Esophagus muscularis mucosa (tissue), 4 donors: ENCODE measurements around the gene ZNF598. TPM values are rescaled to one million over a fixed set of nuclear protein-coding genes. Genes with fewer than 3 reads are reported as not detected.

Experiments used
- DNase-seq: peaks from one replicate; pipeline ENCODE4 v3.0.0-alpha.2; 2017; ENCODE audit errors: extremely low spot score
- H3K27ac ChIP-seq, 4 donors: fragments of 200-600 bp; sonication (generic); replicated peaks in 1 of 4; 1 replicate in 3 of 4; 2 replicates in 1 of 4; pipeline ENCODE4 v1.5.1; 2016 to 2019; ENCODE audit warnings: mild to moderate bottlenecking in 1 of 4
- H3K27me3 ChIP-seq, 4 donors: fragments of 200-600 bp; sonication (generic); one replicate each; pipeline versions ENCODE4 v1.5.1 to v1.6.0; 2016 to 2019
- H3K36me3 ChIP-seq, 4 donors: fragments of 200-600 bp; sonication (generic); one replicate each; pipeline ENCODE4 v1.5.1; 2016 to 2019
- H3K4me1 ChIP-seq, 4 donors: fragments of 200-600 bp; sonication (generic); one replicate each; pipeline ENCODE4 v1.5.1; 2016 to 2019
- H3K4me3 ChIP-seq, 4 donors: fragments of 200-600 bp; sonication (generic); 1 replicate in 2 of 4; 2 replicates in 2 of 4; pipeline ENCODE4 v1.5.1; 2016 to 2019; ENCODE audit warnings: mild to moderate bottlenecking in 4 of 4, moderate library complexity in 1 of 4
- H3K9me3 ChIP-seq, 4 donors: fragments of 200-600 bp; sonication (generic); 1 replicate in 3 of 4; 2 replicates in 1 of 4; pipeline ENCODE4 v1.5.1; 2016 to 2019
- CTCF ChIP-seq, 3 experiments: fragments of 200-600 bp in 2 of 3; fragments of 450-650 bp in 1 of 3; sonication (generic) in 2 of 3; IDR thresholded peaks; one replicate each; pipeline ENCODE4 v1.5.1; 2017 to 2019; ENCODE audit warnings: antibody characterized with exemption in 3 of 3, mild to moderate bottlenecking in 2 of 3, moderate library complexity in 1 of 3
- EP300 ChIP-seq: sonication (generic); formaldehyde crosslinking; IDR thresholded peaks from one replicate; pipeline ENCODE4 v1.6.1; 2017; ENCODE audit warnings: antibody characterized with exemption
- POLR2A ChIP-seq: fragments of 450-650 bp; IDR thresholded peaks from one replicate; pipeline ENCODE4 v1.6.1; 2017; ENCODE audit warnings: antibody characterized with exemption, moderate library complexity, mild to moderate bottlenecking, low read depth
- POLR2AphosphoS5 ChIP-seq, 2 donors: sonication (generic); formaldehyde crosslinking; IDR thresholded peaks; one replicate each; pipeline ENCODE4 v1.6.1; 2017; ENCODE audit warnings: antibody characterized with exemption in 2 of 2
- WGBS: methylation state at CpG from one replicate; pipeline ENCODE4 v1.1.5; 2018; 5-methylcytosine and 5-hydroxymethylcytosine counted together
- intact Hi-C: fragments of 100-400 bp; cut with DNase I; formaldehyde crosslinking; loops from one replicate; pipeline ENCODE4 v1.15.1; 2023
- total RNA-seq, 4 donors: library from RNA; depleted of rRNA; stranded (reverse); fragments of >200 nt; gene quantifications; one replicate each; pipeline versions ENCODE4 v1.1.0 to v1.2.1, GENCODE V29; 2016

The ZNF598 gene
- total RNA-seq, 4 donors from 2014 or later: 23.3 to 46.5 (median 34.9) TPM

- Histone ChIP-seq H3K36me3 (peaks cover 31 to 43% (median 38%) of the 10 kb centered on the region in 4 donors), H3K4me3 (no peak overlapping the region), H3K9me3 (no peaks in the 10 kb centered on the region), H3K27me3 (peaks cover 0 to 62% (median 42%) of the 10 kb centered on the region in 4 donors), H3K4me1 (peaks cover 37 to 59% (median 46%) of the 10 kb centered on the region in 4 donors), H3K27ac (no peak overlapping the region)
- TF ChIP-seq EP300: no peak
- no peak for TF ChIP-seq POLR2A
- TF ChIP-seq CTCF (IDR thresholded peaks at IDR 0.05): no peak
- no peak for TF ChIP-seq POLR2AphosphoS5 (IDR thresholded peaks at IDR 0.05)
- no peak for DNase-seq
- no CpG with 5 or more reads among the region's 5 CpGs for WGBS
- intact Hi-C loops: no loop called here
Measured at GRCh38 chr16:1982013-1982433, 27.6 kb downstream of the ZNF598 start.

- H3K27me3 ChIP-seq: peaks cover 0 to 68% (median 44%) of the 10 kb centered on the region in 4 donors
- WGBS: 56% methylated on average over 2 of the region's 6 CpGs
- no peak for TF ChIP-seq POLR2AphosphoS5 (IDR thresholded peaks at IDR 0.05)
- TF ChIP-seq EP300: no peak
- TF ChIP-seq POLR2A: no peak
- no peak for TF ChIP-seq CTCF (IDR thresholded peaks at IDR 0.05)
Measured at GRCh38 chr16:1981398-1981836, 28.2 kb downstream of the ZNF598 start, which contains the start of gene NOXO1. NOXO1 (minus strand) TSS chr16:1981469; CDS start chr16:1981179, 290 bp downstream.

GRCh38 chr16:1980770-1981087 lies 28.9 kb downstream of the ZNF598 start:
- H3K4me1 ChIP-seq: peaks cover 37 to 52% (median 43%) of the 10 kb centered on the region in 4 donors
- peaks cover 0 to 75% (median 44%) of the 10 kb centered on the region in 4 donors for H3K27me3 ChIP-seq
- TF ChIP-seq POLR2A (no peak), EP300 (no peak), CTCF (IDR thresholded peaks at IDR 0.05) (no peak), POLR2AphosphoS5 (IDR thresholded peaks at IDR 0.05) (no peak)
- peaks cover 35 to 43% (median 38%) of the 10 kb centered on the region in 4 donors for H3K36me3 ChIP-seq
- intact Hi-C loops: no loop called here
- H3K9me3 ChIP-seq: no peaks in the 10 kb centered on the region
- 20% methylated on average over 3 of the region's 16 CpGs for WGBS
- H3K4me3 ChIP-seq: no peak overlapping the region
- DNase-seq: no peak
- H3K27ac ChIP-seq: no peak overlapping the region

More at GRCh38 chr16:1981398-1981836, 28.2 kb downstream of the ZNF598 start, which contains the start of gene NOXO1:
- DNase-seq: no peak
- Histone ChIP-seq H3K36me3 (peaks cover 35 to 43% (median 38%) of the 10 kb centered on the region in 4 donors), H3K27ac (no peak within 1 kb of the TSS), H3K9me3 (no peaks in the 10 kb centered on the region), H3K4me3 (no peak within 1 kb of the TSS), H3K4me1 (peaks cover 37 to 59% (median 46%) of the 10 kb centered on the region in 4 donors)
- intact Hi-C loops: no loop called here

- TF ChIP-seq POLR2AphosphoS5 (IDR thresholded peaks at IDR 0.05) (no peak), POLR2A (no peak), EP300 (no peak), CTCF (IDR thresholded peaks at IDR 0.05) (no peak)
- Histone ChIP-seq H3K4me3 (no peak overlapping the region), H3K36me3 (peaks cover 37 to 43% (median 39%) of the 10 kb centered on the region in 4 donors), H3K9me3 (no peaks in the 10 kb centered on the region), H3K4me1 (peaks cover 32 to 46% (median 38%) of the 10 kb centered on the region in 4 donors), H3K27ac (no peak overlapping the region), H3K27me3 (peaks cover 0 to 80% (median 47%) of the 10 kb centered on the region in 4 donors)
- DNase-seq: no peak
- 0% methylated on average over 14 of the region's 53 CpGs for WGBS
- intact Hi-C loops: no loop called here
Measured at GRCh38 chr16:1980030-1980769, 29.4 kb downstream of the ZNF598 start.
